Measurements from ENCODE around the gene C4B.
"Not testable (repeated sequence)": the region's sequence is repeated elsewhere in the genome, so short reads cannot be mapped to it uniquely, and the experiment has no call there.

C4B gene

GRCh38 chr6:32014547-32014946 is at the start of gene C4B:
Gene C4B (plus strand): TSS chr6:32014795. CDS start chr6:32014846, 51 bp downstream.
- in situ Hi-C loops (cut with MboI; ENCODE audit: low sequenced_read_pairs) = not testable (repeated sequence)

DNA sequence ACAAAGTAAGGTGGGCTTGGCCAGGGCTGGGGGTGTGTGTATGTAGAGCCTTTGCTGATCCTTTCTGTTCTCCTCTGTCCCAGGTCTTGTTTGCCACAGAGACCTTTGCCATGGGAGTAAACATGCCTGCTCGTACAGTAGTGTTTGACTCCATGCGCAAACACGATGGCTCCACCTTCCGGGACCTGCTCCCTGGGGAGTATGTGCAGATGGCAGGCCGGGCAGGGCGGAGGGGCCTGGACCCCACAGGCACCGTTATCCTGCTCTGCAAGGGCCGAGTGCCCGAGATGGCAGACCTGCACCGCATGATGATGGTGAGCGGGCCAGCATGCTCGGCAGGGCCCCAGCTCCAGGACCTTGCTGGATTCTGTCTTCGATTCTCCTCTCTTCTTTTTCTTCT is 48.9 kb upstream of the C4B start:
- in situ Hi-C loops (cut with MboI; ENCODE audit: low sequenced_read_pairs) = no loop called here

DNA sequence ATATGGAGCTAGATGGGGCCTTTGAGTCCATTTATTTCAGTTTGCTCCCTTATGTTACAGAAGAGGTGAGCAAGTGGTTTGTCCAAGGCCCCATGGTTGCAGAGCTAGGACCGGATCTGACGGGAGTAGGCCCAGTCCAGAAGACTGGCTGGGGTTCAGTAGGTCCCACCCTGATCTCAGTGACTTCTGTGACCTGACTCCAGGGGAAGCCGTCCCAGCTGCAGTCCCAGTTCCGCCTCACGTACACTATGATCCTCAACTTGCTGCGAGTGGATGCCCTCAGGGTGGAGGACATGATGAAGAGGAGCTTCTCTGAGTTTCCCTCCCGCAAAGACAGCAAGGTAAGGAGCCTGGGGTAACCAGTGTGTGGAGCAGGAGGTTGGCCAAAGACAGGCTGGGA is 48.1 kb upstream of the C4B start:
- in situ Hi-C loops (cut with MboI; ENCODE audit: low sequenced_read_pairs) = no loop called here

- in situ Hi-C loops (cut with MboI; ENCODE audit: low sequenced_read_pairs) = no loop called here
Measured at GRCh38 chr6:31966997-31967925, 47.3 kb upstream of the C4B start.

DNA sequence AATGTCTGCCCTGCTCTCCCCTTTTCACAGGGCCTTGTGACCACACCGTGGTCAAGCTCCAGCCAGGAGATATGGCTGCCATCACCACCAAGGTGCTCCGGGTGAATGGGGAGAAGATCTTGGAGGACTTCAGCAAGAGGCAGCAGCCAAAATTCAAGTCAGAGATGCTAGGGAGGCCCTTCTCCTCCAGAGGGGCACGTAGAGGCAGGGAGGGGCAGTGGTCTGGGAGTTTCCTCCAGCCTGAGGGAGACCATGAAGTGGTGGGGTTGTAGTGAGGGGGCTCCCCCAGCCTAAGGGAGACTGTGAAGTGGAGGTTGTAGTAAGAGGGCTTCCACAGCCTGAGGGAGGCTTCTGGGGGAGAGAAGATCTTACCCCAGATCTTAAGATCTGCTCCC is 46.7 kb upstream of the C4B start:
- in situ Hi-C loops (cut with MboI; ENCODE audit: low sequenced_read_pairs) = no loop called here

DNA sequence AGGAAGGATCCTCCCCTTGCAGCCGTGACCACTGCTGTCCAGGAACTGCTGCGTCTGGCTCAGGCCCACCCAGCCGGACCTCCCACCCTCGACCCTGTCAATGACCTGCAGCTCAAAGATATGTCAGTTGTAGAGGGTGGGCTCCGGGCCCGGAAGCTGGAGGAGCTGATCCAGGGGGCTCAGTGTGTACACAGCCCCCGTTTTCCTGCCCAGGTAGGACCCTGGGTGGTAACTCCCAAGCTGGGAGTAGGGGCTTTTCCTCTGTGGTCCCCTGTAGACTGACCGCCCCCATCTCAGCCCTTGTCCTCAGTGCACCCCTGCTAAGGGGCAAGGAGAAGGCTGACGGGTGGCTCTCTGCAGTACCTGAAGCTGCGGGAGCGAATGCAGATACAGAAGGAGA is 46.3 kb upstream of the C4B start:
- in situ Hi-C loops (cut with MboI; ENCODE audit: low sequenced_read_pairs) = no loop called here

DNA sequence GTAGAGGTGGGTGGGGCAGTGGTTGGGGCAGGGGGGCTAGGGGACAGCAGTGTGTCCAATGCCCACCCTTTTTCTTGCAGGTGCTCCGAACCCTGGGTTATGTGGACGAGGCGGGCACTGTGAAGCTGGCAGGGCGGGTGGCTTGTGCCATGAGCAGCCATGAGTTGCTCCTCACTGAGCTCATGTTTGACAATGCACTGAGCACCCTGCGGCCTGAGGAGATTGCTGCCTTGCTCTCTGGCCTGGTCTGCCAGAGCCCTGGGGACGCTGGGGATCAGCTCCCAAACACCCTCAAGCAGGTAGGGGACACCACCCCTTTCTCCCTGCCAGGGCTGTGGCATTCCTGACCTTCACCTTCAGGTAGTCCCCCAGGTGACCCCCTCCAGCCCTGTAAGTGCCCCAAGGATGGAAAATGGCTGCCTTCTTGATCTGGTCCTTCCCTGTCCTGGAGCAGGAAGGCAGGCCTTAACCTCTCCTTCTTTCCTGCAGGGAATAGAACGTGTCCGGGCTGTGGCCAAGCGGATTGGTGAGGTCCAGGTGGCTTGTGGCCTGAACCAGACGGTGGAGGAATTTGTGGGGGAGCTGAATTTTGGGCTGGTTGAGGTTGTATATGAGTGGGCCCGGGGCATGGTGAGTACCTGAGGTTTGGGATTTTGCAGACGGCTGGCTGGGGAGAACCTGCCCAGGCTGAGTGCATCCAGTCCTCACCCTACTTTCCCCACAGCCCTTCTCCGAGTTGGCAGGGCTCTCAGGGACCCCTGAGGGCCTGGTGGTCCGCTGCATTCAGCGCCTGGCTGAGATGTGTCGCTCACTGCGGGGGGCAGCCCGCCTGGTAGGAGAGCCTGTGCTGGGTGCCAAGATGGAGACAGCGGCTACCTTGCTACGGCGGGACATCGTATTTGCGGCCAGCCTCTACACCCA is 45.5 kb upstream of the C4B start:
- in situ Hi-C loops (cut with MboI; ENCODE audit: low sequenced_read_pairs) = no loop called here

GRCh38 chr6:31969712-31970603 is 44.6 kb upstream of the C4B start:
- in situ Hi-C loops (cut with MboI; ENCODE audit: low sequenced_read_pairs) = no loop called here

GRCh38 chr6:31970604-31971271 is 43.9 kb upstream of the C4B start:
- in situ Hi-C loops (cut with MboI; ENCODE audit: low sequenced_read_pairs) = no loop called here

DNA sequence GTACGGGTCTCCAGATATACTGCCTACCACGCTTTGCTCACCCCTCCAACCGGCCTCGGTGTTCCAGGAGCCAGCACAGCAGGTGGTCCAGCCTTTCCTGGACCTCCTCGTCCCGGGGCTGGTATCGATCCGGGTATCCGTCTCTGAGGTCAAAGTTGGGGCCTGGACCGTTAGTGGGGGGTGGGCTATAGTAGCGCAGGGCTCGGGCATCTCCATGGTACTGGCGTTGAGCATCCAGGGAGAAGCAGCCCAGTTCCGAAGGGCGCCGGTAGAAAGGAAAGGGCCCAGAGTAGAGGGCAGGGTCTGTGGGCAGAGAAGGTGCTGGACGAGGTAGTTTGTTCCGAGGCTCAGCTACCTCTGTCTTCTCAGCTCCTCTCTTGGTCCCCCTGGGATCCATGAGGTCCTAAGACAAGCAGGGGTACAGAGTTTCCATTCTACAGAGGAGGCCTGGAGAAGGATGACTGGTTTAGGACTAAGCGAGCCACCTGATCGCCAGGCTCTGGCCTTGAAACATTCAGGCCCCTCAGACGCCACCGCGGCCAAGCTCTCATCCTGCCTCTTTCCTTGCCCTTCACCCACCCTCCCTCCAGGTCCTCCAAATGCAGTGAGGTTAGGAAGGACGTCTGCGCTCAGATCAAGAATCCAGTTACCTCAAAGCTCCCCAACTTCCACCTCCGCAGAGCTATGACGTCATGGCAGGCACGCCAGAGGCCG is 43.2 kb upstream of the C4B start:
- in situ Hi-C loops (cut with MboI; ENCODE audit: low sequenced_read_pairs) = no loop called here

GRCh38 chr6:31971993-31972708 is 42.4 kb upstream of the C4B start, which contains the start of gene DXO:
Gene DXO (minus strand): TSS chr6:31972138. CDS start chr6:31971675, 463 bp downstream.
- in situ Hi-C loops (cut with MboI; ENCODE audit: low sequenced_read_pairs) = no loop called here

DNA sequence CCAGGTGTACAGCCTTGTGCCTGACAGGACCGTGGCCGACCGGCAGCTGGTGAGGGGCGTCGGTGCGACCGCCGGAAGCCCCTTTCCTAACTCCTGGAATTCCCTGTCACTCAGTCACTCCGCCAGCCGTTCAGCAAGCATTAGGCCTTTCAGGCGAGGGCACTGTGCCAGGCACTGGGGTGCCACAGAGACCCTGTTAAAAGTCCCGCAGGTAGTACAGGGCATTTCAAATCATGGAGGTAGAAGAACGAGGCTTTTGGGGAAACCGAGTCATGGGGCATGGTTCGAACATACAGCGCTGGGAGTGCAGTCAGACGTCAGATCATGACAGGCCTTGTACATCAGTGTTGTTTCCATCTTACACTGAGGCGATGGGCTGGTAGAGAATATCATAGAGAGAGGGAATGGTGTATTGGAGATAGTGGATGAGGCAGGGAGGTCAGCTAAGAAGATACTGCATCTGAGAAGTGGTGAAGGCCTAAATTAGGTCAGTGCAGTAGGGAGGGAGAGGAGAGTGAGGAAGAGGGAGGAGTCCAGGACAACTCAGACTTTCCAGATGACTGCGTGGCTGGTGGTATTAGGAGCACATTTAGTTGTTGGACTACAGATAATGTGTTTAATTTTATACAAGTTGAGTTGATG is 41.8 kb upstream of the C4B start:
- in situ Hi-C loops (cut with MboI; ENCODE audit: low sequenced_read_pairs) = no loop called here

- in situ Hi-C loops (cut with MboI; ENCODE audit: low sequenced_read_pairs) = not testable (repeated sequence)
Measured at GRCh38 chr6:31976065-31976464, 38.5 kb upstream of the C4B start.

DNA sequence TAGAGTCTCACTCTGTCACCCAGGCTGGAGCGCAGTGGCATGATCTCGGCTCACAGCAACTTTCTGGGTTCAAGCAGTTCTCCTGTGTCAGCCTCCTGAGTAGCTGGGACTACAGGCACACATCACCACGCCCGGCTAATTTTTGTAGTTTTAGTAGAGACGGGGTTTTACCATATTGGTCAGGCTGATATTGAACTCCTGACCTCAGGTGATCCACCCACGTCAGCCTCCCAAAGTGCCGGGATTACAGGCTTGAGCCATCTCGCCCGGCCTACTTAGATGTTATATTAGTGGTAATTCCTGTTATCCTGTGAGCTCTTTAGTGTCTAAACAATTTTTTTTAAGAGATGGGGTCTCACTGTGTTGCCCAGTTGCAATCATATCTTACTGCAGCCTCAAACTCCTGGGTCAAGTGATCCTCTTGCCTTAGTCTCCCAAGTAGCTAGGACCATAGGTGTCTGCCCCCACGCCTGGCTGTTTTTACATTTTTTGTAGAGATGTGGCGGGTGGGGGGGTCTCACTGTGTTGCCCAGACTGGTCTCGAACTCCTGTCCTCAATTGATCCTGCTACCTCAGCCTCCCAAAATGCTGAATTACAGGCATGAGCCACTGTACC is 36.7 kb upstream of the C4B start:
- in situ Hi-C loops (cut with MboI; ENCODE audit: low sequenced_read_pairs) = no loop called here

DNA sequence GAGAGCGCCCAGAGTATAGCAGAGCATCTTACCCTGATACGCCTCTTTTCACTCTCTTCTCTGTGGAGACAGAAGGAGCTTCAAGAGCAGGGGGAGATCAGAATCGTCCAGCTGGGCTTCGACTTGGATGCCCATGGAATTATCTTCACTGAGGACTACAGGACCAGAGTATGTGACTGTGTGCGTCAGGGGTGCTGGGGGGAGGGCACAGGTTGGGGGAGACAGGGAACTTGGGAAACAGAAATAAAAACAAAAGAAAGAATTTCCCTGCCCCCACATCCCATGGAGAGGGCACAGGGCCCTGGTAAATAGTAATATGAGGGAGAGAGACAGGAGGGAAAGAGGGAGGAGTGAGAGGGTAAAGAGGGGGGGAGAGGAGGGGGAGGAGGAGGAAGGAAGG is 35.8 kb upstream of the C4B start:
- in situ Hi-C loops (cut with MboI; ENCODE audit: low sequenced_read_pairs) = no loop called here

DNA sequence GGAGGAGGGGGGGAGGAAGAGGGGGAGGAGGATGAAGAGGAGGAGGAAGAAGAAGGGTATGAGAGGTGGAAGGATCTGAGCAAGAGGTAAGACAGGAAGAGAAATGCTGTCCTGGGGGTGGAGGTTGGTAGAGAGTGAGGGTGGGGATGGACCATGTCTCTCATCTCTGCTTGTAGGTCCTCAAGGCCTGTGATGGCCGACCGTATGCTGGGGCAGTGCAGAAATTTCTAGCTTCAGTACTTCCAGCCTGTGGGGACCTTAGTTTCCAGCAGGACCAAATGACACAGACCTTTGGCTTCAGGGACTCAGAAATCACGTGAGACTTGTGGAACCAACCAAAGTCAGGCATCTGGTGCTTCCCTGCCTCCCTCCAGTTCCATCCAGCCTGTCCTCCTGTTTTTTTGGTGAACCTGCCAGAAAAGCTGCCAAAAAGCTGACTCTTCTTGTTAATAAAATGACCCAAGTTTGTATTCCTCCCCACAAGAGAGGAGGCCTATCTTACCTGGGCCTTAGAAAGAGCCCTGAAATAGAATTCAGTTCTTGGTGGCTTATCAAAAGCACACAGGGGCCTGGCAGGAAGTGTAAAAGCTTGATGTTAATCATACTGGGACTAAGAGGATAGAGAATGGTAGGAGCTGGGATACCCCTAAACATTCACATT is 35.2 kb upstream of the C4B start:
- in situ Hi-C loops (cut with MboI; ENCODE audit: low sequenced_read_pairs) = no loop called here

- in situ Hi-C loops (cut with MboI; ENCODE audit: low sequenced_read_pairs) = not testable (repeated sequence)
Measured at GRCh38 chr6:31980195-31980876, 34.3 kb upstream of the C4B start.
